Ishikawa (cell line): Measurements from ENCODE around the gene RNF214.

Source experiments
- CEBPB ChIP-seq: IDR thresholded peaks from 2 replicates; pipeline ENCODE4 v1.6.1; 2012
- CREB1 ChIP-seq: IDR thresholded peaks from 2 replicates; pipeline ENCODE4 v1.6.1; 2012; ENCODE audit warnings: low read depth
- EGR1 ChIP-seq: IDR thresholded peaks from 2 replicates; pipeline ENCODE4 v1.6.1; 2012
- EP300 ChIP-seq: IDR thresholded peaks from 2 replicates; pipeline ENCODE4 v1.6.1; 2012; ENCODE audit warnings: borderline replicate concordance
- FOXM1 ChIP-seq: IDR thresholded peaks from 2 replicates; pipeline ENCODE4 v1.6.1; 2012; ENCODE audit warnings: low read depth, borderline replicate concordance
- NFIC ChIP-seq: IDR thresholded peaks from 2 replicates; pipeline ENCODE4 v1.6.1; 2012
- RAD21 ChIP-seq: IDR thresholded peaks from 2 replicates; pipeline ENCODE4 v1.6.1; 2012; ENCODE audit warnings: low read depth
- TAF1 ChIP-seq: IDR thresholded peaks from 2 replicates; pipeline ENCODE4 v1.6.1; 2012; ENCODE audit warnings: low read depth, mild to moderate bottlenecking
- TCF12 ChIP-seq: IDR thresholded peaks from 2 replicates; pipeline ENCODE4 v1.6.1; 2012; ENCODE audit warnings: low read depth
- TEAD4 ChIP-seq: IDR thresholded peaks from 2 replicates; pipeline ENCODE4 v1.6.1; 2012
- YY1 ChIP-seq: IDR thresholded peaks from 2 replicates; pipeline ENCODE4 v1.6.1; 2012; ENCODE audit warnings: low read depth
- ZBTB7A ChIP-seq: IDR thresholded peaks from 2 replicates; pipeline ENCODE4 v1.6.1; 2012; ENCODE audit warnings: low read depth
- TF ChIP-seq, protein P1 (sequence below): IDR thresholded peaks from 2 replicates; pipeline ENCODE4 v1.6.1; 2012
- TF ChIP-seq, protein P2 (sequence below): IDR thresholded peaks from 2 replicates; pipeline ENCODE4 v1.6.1; 2012
- TF ChIP-seq, protein P3 (sequence below): IDR thresholded peaks from 2 replicates; pipeline ENCODE4 v1.6.1; 2012; ENCODE audit warnings: low read depth, mild to moderate bottlenecking

RNF214 gene

DNA sequence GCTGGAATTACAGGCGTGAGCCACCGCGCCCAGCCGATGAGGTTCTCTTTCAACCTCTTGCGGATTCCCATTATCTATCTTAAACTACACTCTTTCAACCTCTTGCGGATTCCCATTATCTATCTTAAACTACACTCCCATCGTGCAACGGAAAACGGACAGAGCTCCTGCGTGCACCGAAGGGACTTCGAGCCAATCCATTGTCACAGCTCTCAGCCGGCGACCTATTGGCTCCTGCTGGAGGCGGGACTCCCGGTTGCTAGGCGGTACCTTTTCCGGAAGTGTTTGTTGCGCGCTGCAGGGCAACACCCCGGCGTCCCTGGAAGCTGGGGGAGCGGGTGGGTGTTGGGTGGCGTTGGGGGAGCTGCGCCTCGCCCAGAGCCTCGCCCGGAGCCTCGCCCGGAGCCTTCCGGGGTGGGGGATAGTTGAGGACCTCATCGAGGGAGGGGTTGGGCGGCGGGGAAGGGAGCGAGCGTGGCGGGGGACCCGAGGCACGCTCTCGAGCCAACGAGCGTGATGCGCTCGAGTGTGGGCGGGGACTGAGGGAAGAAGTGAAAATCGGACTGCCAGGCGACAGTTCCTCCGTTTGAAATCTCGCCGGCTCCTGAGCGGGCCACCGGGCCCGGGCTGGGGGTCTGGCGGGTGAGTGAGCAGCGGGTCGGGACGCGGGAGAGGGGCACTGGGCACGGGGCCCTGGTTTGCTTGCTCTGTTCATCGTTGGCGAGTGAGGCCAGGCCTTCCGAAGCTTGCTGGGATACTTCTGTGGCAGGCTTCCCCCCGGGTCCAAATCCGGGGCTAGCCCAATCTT is 95.3 kb downstream of the RNF214 start, which contains the start of gene CEP164:
TSS of gene CEP164 (plus strand) at position 288 of the 808 bp plus-strand sequence. CDS start 10,733 bp downstream, outside the sequence.
- no peak; the same call in 1 of the 2 replicates for TF ChIP-seq CREB1
- no peak for TF ChIP-seq EP300
- no peak for TF ChIP-seq RAD21
- 0 out of 2 replicates have a peak, but pooled peaks have one; percentile 31 for TF ChIP-seq ZBTB7A
- TF ChIP-seq YY1 = no peak
- no peak for TF ChIP-seq TEAD4
- TF ChIP-seq, protein P1, sequence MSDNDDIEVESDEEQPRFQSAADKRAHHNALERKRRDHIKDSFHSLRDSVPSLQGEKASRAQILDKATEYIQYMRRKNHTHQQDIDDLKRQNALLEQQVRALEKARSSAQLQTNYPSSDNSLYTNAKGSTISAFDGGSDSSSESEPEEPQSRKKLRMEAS = peak; percentile 64; the same call in 1 of the 2 replicates
- TF ChIP-seq FOXM1 = no peak
- no peak for TF ChIP-seq EGR1
- TF ChIP-seq, protein P2, sequence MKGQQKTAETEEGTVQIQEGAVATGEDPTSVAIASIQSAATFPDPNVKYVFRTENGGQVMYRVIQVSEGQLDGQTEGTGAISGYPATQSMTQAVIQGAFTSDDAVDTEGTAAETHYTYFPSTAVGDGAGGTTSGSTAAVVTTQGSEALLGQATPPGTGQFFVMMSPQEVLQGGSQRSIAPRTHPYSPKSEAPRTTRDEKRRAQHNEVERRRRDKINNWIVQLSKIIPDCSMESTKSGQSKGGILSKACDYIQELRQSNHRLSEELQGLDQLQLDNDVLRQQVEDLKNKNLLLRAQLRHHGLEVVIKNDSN = no peak

DNA sequence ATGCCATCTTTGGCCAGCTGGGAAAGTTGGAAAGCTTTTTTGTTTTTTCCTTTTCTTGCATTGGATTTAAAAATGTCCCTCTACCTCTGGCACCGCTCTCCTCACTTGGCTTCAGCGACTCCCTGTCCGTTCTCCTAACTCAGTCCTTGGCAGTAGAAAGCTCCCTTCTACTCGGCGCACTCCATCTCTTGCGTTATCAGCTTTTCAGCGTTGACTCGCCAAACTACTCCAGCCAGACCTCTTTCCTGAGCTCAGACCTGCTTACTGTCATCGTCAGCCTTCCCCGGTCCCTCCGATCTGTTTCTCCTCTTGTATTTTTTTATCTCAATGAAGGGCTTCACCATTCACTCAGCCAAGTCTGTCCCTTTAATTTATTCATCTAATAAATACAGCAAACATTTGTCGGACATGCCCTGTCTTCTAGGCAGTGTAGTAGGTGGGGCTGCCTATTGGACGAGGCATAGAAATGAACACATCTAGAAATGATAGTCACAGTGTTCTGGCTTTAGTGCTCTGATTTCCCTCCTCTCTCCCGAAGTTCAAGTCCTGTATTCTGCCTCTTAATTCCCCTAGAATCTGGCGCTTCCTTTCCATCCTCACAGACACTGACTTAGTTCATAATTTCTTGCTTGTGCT is 96.0 kb downstream of the RNF214 start:
- no peak for TF ChIP-seq ZBTB7A
- TF ChIP-seq CREB1 = no peak
- no peak for TF ChIP-seq NFIC
- no peak for TF ChIP-seq YY1
- no peak for TF ChIP-seq TEAD4
- no peak for TF ChIP-seq EGR1
- TF ChIP-seq, protein P2 = no peak
- no peak for TF ChIP-seq FOXM1
- no peak for TF ChIP-seq TAF1
- TF ChIP-seq EP300 = no peak
- TF ChIP-seq, protein P1 = no peak
- TF ChIP-seq, protein P3, sequence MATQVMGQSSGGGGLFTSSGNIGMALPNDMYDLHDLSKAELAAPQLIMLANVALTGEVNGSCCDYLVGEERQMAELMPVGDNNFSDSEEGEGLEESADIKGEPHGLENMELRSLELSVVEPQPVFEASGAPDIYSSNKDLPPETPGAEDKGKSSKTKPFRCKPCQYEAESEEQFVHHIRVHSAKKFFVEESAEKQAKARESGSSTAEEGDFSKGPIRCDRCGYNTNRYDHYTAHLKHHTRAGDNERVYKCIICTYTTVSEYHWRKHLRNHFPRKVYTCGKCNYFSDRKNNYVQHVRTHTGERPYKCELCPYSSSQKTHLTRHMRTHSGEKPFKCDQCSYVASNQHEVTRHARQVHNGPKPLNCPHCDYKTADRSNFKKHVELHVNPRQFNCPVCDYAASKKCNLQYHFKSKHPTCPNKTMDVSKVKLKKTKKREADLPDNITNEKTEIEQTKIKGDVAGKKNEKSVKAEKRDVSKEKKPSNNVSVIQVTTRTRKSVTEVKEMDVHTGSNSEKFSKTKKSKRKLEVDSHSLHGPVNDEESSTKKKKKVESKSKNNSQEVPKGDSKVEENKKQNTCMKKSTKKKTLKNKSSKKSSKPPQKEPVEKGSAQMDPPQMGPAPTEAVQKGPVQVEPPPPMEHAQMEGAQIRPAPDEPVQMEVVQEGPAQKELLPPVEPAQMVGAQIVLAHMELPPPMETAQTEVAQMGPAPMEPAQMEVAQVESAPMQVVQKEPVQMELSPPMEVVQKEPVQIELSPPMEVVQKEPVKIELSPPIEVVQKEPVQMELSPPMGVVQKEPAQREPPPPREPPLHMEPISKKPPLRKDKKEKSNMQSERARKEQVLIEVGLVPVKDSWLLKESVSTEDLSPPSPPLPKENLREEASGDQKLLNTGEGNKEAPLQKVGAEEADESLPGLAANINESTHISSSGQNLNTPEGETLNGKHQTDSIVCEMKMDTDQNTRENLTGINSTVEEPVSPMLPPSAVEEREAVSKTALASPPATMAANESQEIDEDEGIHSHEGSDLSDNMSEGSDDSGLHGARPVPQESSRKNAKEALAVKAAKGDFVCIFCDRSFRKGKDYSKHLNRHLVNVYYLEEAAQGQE = no peak
- TF ChIP-seq CEBPB = no peak
- no peak for TF ChIP-seq TCF12
- TF ChIP-seq RAD21 = no peak

DNA sequence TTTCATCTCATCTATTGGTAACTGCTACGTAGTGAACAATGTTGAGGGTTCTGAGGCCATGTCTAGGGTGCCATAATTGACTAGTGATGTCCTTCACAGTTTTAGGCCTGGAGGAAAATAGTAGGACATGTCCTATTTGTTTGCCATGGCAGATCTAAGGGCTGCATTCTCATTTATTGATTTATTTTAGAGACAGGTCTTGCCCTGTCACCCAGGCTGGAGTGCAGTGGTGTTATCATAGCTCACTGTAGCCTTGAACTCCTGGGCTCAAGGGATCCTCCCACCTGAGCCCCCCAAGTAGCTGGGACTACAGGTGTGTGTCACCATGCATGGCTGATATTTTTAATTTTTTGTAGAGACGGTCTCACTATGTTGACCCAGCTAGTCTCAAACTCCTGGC is 100.4 kb downstream of the RNF214 start:
- no peak for TF ChIP-seq TCF12
- no peak for TF ChIP-seq CEBPB
- no peak for TF ChIP-seq TEAD4
- TF ChIP-seq CREB1 = no peak
- TF ChIP-seq EP300 = no peak
- no peak for TF ChIP-seq TAF1
- TF ChIP-seq ZBTB7A = no peak
- no peak for TF ChIP-seq RAD21
- no peak for TF ChIP-seq FOXM1

DNA sequence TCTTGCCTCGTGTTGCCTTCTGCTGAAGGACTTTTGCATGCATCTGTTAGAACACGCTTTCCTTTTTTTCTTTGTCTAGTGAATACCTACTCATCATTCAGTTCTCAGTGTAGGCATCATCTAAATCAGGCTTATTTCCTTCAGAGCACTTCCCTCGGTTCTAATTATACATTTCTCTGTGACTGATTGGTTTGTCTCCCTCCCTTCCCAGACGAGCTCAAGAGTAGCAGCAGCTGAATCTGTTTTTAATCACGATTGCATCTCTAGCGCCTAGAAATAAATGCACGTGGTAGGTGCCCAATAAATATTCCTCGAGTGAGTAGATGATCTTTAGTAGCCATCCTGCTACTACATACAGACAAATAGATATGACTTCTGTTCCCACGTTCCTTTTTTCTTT is 101.4 kb downstream of the RNF214 start:
- TF ChIP-seq EP300 (no peak), RAD21 (no peak), TAF1 (no peak), TCF12 (no peak), ZBTB7A (no peak), CREB1 (no peak), TEAD4 (no peak)
- TF ChIP-seq, protein P2 = no peak
- TF ChIP-seq, protein P1 = no peak

DNA sequence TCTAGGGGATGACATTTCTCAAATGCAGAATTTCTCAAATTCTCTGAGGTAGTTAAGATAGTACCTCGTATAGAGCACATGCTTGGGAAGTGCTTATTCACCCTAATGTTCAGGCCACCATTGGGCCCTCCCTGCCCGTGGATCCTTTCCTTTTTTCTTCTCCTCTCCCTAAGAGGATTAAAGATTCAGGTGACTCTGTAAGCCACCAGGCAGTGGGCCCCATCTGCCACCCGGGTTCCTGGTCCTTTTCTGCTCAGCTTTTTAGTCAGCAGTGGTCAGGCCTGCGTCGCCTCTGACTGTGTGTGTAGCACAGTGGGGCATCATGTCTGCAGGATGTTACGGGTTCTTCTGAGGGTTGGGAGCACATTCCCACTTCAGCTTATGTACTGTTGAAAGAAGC is 102.4 kb downstream of the RNF214 start:
- TF ChIP-seq, protein P1 = no peak
- TF ChIP-seq RAD21 = no peak
- TF ChIP-seq TEAD4 = no peak

DNA sequence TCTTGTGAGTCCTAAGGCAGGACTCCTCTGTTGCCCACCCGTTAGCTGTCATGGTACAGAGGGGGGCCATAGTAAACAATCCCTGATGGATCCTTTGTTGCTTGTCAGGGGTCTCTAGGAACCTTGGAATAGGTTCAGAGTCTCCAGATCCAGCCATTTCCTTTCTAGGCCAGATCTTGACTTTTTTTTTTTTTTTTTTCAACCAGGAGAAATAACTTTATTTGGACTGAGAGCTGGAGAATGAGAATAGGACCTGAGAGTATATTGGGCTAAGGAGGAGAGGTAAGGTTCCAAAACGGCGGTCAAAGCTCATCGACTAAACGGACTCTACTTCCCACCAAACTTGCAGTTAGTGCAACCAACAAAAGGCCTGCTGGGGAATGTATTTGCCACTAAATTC is 102.9 kb downstream of the RNF214 start:
- no peak for TF ChIP-seq CREB1
- TF ChIP-seq TAF1 = no peak
- TF ChIP-seq, protein P1 = no peak
- no peak for TF ChIP-seq FOXM1
- no peak for TF ChIP-seq NFIC
- TF ChIP-seq, protein P3 = no peak
- no peak for TF ChIP-seq ZBTB7A
- TF ChIP-seq TEAD4 = no peak
- no peak for TF ChIP-seq EGR1
- no peak for TF ChIP-seq YY1
- no peak for TF ChIP-seq EP300
- no peak for TF ChIP-seq RAD21
- TF ChIP-seq CEBPB = no peak
- TF ChIP-seq, protein P2 = no peak
- no peak for TF ChIP-seq TCF12
